Stimulated activated CD8-positive, alpha-beta memory T cell treated with anti-CD3 and anti-CD28 coated beads, Interleukin-12 subunit alpha, Interleukin-12 subunit beta, amount 100 ng/mL, for 24 hours (primary cell): ENCODE measurements around the gene PPFIA3.
"Not testable (repeated sequence)": the region's sequence is repeated elsewhere in the genome, so short reads cannot be mapped to it uniquely, and the experiment has no call there.

Experiments used
- DNase-seq: peaks from one replicate; pipeline ENCODE4 v3.0.0-alpha.2; 2020; ENCODE audit errors: extremely low read depth

The PPFIA3 gene

GRCh38 chr19:49123285-49123684 is 3.9 kb downstream of the PPFIA3 start:
- DNase-seq = not testable (repeated sequence)

DNA sequence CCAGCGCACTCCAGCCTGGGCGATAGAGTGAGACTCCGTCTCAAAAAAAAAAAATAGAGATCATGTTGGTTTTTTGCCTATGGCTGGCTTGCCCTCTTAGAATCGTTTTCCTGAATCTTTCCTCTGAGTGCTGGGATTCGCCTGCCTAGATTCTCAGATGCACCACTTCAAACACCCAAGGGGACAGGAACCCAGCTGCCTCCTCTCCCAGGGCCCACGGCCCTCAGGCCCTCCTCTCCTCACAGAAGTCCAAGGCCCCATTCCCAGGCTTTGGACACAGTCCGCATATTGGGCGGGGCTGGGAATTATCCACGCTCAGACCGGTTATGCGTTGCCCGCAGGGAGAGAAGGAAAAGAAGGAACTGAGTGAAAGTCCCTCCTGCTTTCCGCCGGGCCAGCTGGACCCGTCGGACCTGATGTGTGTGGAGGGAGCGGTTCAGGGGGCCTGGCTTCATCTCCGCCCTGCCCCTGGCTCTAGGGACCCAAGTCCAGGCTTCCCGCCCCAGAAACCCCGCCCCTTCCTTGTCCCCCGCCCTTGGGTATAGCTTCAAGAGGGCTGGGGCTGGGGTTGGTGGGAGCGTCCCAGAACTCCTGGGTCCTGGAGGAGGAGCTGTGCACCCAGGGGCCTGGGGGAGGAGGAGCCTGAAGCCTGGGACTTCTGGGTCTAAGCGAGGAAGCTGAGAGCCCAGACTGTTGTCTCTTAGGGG is 5.8 kb downstream of the PPFIA3 start:
- no peak for DNase-seq

DNA sequence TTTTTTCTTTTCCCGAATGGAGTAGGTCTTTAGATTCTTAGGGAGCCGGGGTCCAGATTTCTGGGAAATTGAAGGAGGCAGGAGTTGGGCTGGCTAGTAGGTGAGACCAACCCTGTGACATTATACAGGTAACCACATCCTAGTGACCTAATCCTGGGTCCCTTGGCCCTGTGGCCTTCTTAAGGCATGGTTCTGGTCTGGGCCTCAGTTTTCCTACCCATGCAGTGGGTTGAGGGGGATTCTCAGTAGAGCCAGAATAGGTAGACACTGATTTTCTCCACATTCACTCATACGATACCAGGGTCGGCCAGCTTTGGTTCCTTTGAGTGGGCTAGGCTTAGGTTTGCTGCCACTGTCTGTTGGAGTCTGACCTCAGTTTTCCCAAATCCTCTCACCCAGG is 7.2 kb downstream of the PPFIA3 start:
- no peak for DNase-seq

- DNase-seq = not testable (repeated sequence)
Measured at GRCh38 chr19:49127225-49127624, 7.9 kb downstream of the PPFIA3 start.

- DNase-seq = peak; percentile 81
Measured at GRCh38 chr19:49127674-49128544, 8.6 kb downstream of the PPFIA3 start.

DNA sequence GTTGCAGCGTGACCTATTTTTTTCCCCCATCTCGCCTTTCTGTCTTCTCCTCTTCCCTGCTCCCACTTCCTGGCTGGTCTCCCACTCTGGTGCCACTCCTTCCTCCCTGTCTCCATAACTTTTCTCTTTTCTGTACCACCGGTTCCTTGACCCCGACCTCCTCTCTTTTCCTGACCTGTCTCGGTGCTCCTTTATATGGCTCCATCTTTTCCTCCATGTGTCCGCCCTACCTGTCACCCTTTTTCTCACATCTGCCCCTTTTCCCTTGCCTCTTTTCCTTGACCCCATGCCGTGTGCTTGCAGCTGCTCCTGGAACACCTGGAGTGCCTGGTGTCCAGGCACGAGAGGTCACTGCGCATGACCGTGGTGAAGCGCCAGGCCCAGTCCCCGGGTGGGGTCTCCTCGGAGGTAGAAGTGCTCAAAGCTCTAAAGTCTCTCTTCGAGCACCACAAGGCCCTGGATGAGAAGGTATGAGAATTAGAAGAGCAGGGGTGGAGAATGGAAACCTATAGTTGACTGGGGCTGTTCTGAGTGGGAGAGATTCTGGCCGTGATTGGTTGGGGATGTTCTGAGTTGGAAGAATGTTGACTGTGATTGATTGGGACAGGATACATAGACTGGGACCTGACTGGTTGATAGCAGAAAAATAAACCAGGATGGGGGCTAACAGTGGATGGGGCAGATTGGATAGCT is 9.3 kb downstream of the PPFIA3 start:
- DNase-seq = no peak

- DNase-seq = no peak
Measured at GRCh38 chr19:49129238-49129583, 9.9 kb downstream of the PPFIA3 start.

DNA sequence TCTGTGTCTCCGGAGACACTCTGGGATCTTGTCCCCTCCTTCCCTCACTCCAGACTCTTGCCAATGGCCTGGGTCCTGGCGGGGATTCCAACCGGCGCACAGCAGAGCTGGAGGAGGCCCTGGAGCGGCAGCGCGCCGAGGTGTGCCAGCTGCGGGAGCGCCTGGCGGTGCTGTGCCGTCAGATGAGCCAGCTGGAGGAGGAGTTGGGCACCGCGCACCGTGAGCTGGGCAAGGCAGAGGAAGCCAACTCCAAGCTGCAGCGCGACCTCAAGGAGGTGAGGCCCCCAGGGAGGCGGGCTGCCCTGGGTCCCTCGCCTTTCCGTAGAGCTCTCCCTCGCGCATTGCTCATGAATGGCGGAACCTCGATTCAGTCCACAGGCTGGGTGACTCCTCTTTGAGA is 11.0 kb downstream of the PPFIA3 start:
- DNase-seq = no peak

- DNase-seq = no peak
Measured at GRCh38 chr19:49132974-49133609, 13.7 kb downstream of the PPFIA3 start.

DNA sequence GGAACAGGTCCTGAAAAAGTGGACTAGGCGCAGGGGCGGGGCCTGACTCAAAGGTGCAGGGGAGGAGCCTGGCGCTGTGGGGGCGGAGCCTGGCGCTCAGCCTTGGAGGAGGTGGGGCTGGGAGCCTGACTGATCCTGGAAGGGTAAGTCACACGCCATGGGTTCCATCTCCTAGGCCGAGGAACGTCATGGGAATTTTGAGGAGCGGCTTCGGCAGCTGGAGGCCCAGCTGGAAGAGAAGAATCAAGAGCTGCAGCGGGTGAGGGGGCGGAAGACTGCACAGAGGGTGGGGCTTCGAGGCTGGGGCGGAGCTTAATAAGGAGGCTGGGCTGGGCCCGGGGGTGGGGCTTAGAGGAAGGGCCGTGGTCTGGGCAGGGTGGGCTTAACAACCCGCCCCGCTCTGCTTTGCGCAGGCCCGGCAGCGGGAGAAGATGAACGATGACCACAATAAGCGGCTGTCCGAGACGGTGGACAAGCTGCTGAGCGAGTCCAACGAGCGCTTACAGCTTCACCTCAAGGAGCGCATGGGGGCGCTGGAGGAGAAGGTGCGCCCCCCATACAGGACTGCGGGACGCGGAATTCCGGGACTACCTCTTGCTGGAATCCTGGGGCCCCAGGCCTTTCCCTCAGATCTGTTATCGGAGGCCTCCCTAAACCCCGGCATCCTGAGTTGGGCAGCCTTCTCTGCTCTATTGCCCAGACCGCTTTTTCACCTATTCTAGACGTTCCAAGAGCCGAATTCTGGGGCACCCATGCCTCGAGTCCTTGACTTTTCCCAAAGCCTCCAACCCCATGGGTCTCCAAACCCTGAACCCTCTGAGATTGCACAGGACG is 14.5 kb downstream of the PPFIA3 start:
- DNase-seq = no peak

DNA sequence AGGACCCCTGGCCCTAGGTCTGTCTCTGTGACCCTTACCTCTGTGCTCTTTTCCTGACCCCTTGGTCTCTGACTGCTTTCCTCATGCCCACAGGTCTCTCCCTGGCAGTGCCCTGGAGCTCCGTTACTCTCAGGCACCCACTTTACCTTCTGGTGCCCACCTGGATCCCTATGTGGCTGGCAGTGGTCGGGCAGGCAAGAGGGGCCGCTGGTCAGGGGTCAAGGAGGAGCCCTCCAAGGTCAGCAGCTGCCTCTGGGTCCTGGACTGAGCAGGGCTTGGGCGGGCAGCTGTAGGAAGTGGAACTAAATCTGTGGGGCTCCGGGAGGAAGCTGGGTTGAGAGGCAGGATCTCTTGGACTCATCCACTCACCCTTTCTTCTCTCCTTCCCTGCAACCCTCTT is 16.3 kb downstream of the PPFIA3 start:
- no peak for DNase-seq

DNA sequence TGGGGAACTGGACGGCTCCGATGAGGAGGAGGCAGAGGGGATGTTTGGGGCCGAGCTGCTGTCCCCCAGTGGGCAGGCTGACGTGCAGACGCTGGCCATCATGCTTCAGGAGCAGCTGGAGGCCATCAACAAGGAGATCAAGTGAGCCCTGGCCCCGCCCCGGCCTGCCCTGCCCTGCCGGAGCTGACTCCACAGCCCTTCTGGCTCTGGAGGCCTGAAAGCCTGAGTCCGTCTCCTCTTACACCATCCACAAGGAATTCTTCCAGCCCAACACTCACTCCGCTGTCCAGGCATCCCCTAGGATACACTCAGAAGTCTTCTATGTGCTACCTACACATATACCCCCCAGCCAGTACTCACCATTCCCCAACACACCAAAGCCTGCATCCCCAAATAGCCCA is 17.4 kb downstream of the PPFIA3 start:
- no peak for DNase-seq

GRCh38 chr19:49140951-49141350 is 21.6 kb downstream of the PPFIA3 start:
- no peak for DNase-seq

- no peak for DNase-seq
Measured at GRCh38 chr19:49141352-49141751, 22.0 kb downstream of the PPFIA3 start.

DNA sequence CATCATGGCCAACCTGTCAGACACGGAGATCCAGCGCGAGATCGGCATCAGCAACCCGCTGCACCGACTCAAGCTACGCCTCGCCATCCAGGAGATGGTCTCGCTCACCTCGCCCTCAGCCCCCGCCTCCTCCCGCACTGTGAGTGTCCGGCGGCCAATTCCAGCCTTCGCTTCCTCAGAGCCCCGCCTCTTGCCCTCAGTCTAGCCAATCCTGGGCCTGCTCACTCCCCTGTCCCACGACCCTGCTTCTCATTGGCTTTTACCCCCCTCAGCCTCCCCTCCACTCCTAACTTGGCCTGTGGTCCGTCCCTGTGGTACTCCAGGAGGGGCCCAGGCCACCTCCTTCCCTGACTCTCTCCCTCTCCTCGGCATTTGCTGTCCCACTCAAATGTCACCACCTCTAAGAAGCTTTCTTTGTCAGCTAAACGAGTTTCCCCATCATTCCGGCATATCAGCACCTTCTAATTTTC is 23.6 kb downstream of the PPFIA3 start:
- DNase-seq = peak; percentile 37

- DNase-seq = peak; percentile 35
Measured at GRCh38 chr19:49145573-49146407, 26.4 kb downstream of the PPFIA3 start.

DNA sequence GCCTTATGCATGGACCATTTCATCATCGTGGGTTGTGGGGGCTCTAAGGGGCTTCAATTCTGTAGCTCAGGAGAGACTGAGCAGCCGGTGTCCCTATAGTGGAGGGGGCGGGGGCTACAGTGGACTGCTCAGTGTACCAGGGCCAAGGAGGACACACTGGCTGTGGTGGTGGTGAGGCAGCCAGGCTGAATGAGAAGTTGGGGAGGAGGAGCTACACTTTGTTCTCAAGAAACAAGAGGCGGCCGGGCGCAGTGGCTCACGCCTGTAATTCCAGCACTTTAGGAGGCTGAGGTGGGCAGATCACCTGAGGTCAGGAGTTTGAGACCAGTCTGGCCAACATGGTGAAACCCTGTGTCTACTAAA is 27.0 kb downstream of the PPFIA3 start:
- DNase-seq = not testable (repeated sequence)

DNA sequence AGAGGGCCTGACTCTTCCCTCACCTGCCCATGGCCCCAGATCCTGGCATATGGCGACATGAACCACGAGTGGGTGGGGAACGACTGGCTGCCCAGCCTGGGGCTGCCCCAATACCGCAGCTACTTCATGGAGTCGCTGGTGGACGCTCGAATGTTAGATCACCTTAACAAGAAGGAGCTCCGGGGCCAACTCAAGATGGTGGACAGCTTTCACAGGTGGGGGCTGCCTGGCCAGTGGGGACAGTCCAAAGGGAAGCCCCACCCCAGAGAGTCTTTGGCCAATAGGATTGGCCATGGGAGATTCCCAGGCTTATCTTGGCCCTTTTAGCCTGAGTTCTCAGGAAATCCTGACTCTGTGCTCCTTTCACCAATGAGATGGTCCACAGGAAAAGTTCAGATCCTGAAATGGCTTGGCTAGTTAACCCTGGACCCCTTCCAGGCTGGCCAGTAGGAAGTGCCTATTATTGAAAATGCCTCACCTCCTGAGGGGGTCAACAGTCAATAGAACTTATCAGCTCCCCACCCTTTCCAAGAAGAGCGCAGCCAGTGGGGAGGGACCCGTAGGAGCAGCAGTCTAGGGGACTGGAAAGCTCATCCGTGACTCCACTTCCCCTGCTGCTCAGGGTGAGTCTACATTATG is 28.8 kb downstream of the PPFIA3 start:
- no peak for DNase-seq

DNA sequence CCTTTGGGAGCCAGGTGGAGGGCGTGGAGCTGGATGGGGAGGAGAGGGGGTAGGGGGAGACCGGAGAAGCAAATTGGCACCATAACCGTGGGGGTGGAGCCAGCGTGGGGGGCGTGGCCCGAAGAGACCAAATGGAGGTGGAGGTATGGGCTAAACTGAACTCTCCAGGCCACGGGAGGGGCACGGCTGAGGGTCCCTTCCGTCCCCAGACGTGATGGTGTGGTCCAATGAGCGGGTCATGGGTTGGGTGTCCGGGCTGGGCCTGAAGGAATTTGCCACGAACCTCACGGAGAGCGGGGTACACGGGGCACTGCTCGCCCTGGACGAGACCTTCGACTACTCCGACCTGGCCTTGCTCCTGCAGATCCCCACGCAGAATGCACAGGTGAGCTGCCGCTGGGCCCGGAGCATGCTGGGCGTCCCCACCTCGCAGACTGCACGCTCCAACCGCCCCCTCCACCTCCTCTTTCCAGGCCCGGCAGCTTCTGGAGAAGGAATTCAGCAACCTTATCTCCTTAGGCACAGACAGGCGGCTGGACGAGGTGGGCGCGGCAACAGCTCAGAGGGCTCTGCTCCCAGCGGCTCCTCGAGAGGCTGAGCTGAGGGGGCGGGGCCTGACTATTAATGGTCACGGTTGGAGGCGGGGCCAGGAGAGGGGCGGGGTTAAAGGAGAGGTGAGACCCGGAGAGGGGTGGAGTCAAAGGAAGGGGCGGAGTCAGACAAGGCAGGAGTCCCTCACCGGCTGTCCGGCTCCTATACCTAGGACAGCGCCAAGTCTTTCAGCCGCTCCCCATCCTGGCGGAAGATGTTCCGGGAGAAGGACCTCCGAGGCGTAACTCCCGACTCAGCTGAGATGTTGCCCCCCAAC is 29.7 kb downstream of the PPFIA3 start:
- peak; percentile 56 for DNase-seq
